Measurements from ENCODE around the gene PCK1. TPM values are rescaled to one million over a fixed set of nuclear protein-coding genes. Genes with fewer than 3 reads are reported as not detected.

Gene PCK1
- total RNA-seq, 1 donor from 2014 or later = 8.4 TPM

DNA sequence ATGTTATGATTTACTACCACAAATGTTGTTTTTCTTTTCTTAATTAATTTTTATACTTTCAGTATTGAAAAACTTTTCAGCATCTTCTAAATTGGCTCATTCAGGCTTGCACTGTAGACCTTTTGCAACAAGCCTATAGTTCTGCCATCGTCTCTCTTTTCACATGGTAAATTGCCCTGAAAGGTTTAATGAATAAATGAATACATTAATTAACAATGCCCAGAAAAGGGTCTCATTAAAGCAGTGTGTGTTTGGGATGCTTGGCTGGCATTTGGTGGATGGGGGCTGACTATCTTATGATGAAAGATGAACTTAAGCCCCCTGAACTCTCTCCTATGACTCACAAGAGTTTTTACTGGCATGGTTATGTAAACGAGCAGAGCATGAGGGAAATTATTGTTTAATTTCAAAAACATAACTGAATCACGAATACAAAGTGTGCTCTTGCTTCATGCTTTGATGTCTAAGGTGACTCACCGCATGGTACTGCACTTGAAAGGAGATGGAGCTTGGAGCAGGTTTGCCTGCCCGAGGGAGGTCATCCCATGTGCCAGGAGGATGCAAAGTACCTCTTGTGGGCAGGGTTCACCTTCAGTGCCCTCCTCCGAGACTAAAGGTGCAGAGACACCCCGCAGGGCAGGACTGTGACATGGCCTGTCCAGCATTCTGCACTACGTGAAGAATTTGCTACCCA is 13.8 kb upstream of the PCK1 start:
- no peaks in the 10 kb centered on the region for H3K36me3 ChIP-seq (ENCODE audit: control insufficient read depth in 3 of 3, insufficient read depth in 3 of 3, low read length in 3 of 3)
- no peaks in the 10 kb centered on the region for H3K4me1 ChIP-seq (ENCODE audit: control insufficient read depth in 3 of 3, insufficient read depth in 3 of 3, low read length in 3 of 3)
- no peak overlapping the region for H3K9ac ChIP-seq (ENCODE audit: low read depth in 1 of 3, low read length in 3 of 3)
- H3K9me3 ChIP-seq (ENCODE audit: control insufficient read depth in 3 of 3, low read length in 3 of 3) = no peaks in the 10 kb centered on the region
- H3K27ac ChIP-seq (ENCODE audit: low read depth, low read length) = no peak overlapping the region
- no peak overlapping the region for H3K4me3 ChIP-seq (ENCODE audit: low read length in 3 of 3)
- H3K27me3 ChIP-seq (ENCODE audit: control insufficient read depth in 3 of 3, insufficient read depth in 3 of 3, low read length in 3 of 3) = peaks cover 4 to 19% (median 8%) of the 10 kb centered on the region in 3 donors

DNA sequence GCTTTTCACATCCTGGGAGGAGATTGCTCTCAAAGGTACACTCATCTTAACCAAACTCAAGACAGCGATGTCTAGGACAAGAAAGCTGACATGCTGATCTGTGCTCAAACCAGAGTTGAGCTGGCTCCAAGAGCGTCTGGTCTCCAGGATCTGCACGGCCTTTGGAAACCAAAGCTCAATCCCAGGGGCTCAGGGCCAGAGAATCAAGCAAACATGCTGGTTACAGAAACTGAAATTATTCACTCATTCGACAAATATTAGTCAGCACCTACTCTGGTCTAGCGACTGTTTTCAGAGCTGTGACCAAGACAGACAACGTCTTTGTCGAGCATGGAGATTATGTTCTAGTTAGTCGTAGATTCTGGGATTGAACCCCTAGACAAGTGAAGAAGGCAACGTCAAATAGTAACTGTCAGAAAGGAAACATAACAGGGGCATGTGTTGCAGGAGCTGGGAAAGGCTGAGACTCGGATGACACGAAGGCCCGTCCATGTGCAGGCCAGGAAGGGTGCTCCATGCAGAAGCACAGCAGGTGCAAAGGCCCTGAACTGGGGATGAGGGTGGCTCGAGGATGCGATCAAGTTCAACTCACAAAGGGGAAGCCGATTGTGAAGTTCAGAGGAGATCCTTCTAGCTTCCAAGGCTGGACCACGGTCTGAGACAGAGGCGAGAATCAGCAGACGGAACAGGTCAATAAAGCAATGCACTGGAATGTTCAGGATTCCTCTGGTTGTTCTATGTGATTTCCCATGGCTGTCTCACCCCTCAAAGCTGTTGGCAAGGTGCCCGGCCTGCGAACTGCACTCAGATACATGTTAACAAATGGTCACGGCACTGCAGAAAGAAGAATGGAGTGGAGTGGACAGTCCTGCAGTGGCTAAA is 12.5 kb upstream of the PCK1 start:
- H3K36me3 ChIP-seq (ENCODE audit: control insufficient read depth in 3 of 3, insufficient read depth in 3 of 3, low read length in 3 of 3) = no peaks in the 10 kb centered on the region
- H3K27ac ChIP-seq (ENCODE audit: low read depth, low read length) = no peak overlapping the region
- no peak overlapping the region for H3K4me3 ChIP-seq (ENCODE audit: low read length in 3 of 3)
- H3K4me1 ChIP-seq (ENCODE audit: control insufficient read depth in 3 of 3, insufficient read depth in 3 of 3, low read length in 3 of 3) = no peaks in the 10 kb centered on the region
- peaks cover 4 to 19% (median 9%) of the 10 kb centered on the region in 3 donors for H3K27me3 ChIP-seq (ENCODE audit: control insufficient read depth in 3 of 3, insufficient read depth in 3 of 3, low read length in 3 of 3)
- no peaks in the 10 kb centered on the region for H3K9me3 ChIP-seq (ENCODE audit: control insufficient read depth in 3 of 3, low read length in 3 of 3)
- no peak overlapping the region for H3K9ac ChIP-seq (ENCODE audit: low read depth in 1 of 3, low read length in 3 of 3)

DNA sequence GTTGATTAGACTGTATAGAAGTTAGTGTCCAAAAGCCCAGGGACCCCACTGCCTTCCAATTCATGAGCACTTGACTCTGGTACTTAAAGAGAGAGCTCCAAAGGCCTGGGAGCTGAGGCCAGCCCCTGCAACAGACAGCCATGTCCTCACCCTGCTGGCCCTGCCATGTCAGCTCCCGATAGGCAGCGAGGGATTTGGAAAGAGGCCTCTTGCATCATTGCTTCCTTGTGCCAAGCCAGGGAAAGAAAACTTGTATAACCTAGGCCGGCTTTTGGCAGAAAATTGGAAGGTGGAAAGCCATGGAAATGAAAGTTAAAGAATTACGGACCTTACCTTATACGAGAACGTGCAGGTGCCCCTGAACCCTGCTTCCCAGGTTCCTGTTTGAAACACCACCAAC is 8.4 kb upstream of the PCK1 start:
- Histone ChIP-seq H3K27ac (ENCODE audit: low read depth, low read length) (no peak overlapping the region), H3K9me3 (ENCODE audit: control insufficient read depth in 3 of 3, low read length in 3 of 3) (no peaks in the 10 kb centered on the region), H3K4me3 (ENCODE audit: low read length in 3 of 3) (no peak overlapping the region), H3K9ac (ENCODE audit: low read depth in 1 of 3, low read length in 3 of 3) (no peak overlapping the region), H3K36me3 (ENCODE audit: control insufficient read depth in 3 of 3, insufficient read depth in 3 of 3, low read length in 3 of 3) (no peaks in the 10 kb centered on the region), H3K4me1 (ENCODE audit: control insufficient read depth in 3 of 3, insufficient read depth in 3 of 3, low read length in 3 of 3) (no peaks in the 10 kb centered on the region), H3K27me3 (ENCODE audit: control insufficient read depth in 3 of 3, insufficient read depth in 3 of 3, low read length in 3 of 3) (peaks cover 20 to 26% (median 22%) of the 10 kb centered on the region in 3 donors)

DNA sequence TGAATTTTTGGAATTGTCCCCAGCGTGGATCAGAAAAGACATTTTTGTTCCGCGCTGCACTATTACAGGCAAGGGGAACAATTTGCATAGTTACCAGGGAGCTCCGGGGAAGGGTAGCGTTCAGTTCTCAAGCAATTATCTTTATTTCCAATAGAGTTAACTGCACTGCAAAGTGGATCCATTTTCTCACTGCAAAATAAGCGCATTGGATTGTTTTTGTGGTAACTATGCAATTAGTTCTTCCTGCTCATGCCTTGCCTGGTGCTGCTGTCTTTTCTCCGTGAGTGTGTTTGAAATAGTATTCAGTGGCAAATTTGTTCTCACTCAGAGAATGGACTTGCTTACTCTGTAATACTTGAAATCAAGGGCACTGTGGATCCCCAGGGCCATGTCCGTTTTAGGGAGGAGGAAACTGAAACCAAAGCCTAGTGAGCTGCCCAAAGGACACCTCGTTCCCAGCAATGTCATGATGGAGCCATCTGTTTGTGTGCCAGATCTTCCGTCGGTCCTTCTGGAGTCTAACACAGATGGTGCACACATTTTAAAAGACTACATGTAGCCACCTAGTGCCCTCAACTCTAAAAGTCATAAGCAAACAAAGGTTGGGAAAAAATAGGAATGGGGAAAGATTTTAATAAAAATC is 7.4 kb upstream of the PCK1 start:
- Histone ChIP-seq H3K9me3 (ENCODE audit: control insufficient read depth in 3 of 3, low read length in 3 of 3) (no peaks in the 10 kb centered on the region), H3K4me3 (ENCODE audit: low read length in 3 of 3) (no peak overlapping the region), H3K36me3 (ENCODE audit: control insufficient read depth in 3 of 3, insufficient read depth in 3 of 3, low read length in 3 of 3) (no peaks in the 10 kb centered on the region), H3K9ac (ENCODE audit: low read depth in 1 of 3, low read length in 3 of 3) (no peak overlapping the region), H3K27ac (ENCODE audit: low read depth, low read length) (no peak overlapping the region), H3K27me3 (ENCODE audit: control insufficient read depth in 3 of 3, insufficient read depth in 3 of 3, low read length in 3 of 3) (peaks cover 20 to 31% (median 26%) of the 10 kb centered on the region in 3 donors), H3K4me1 (ENCODE audit: control insufficient read depth in 3 of 3, insufficient read depth in 3 of 3, low read length in 3 of 3) (no peaks in the 10 kb centered on the region)

DNA sequence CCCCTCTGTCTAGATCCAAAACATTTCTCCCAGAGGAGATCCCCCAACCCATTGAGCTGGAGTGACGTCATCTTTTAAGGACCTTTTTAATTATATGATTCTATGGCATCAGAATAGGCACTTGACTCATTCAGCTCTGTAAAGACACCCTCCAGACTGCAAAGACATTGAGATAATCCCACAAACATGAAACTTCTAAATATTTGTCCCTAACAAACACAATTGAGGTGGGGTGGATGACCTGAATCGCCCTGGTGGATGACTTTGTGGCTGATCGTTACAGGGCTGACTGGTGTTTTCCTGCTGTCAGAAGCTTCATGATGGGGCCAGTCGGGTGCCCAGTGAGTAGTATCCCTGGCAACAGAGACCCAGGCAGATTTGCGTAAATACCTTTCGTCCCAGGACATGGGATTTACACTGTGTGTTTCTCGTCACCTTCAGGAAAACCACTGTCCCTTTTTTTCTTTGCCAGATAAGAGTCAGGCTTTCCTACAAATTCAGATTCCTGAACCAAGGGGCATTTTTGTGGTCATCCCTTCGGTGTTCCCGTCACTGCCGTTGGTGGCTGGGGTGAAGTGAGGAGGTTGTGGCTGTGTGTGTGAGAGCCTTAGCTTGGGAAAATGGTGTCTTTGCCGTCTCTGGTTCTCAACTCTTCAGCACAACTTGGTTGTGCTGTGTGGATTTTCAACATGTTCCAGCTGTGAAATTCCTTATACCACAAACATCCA is 5.3 kb upstream of the PCK1 start:
- H3K27me3 ChIP-seq (ENCODE audit: control insufficient read depth in 3 of 3, insufficient read depth in 3 of 3, low read length in 3 of 3) = peaks cover 29 to 44% (median 31%) of the 10 kb centered on the region in 3 donors

DNA sequence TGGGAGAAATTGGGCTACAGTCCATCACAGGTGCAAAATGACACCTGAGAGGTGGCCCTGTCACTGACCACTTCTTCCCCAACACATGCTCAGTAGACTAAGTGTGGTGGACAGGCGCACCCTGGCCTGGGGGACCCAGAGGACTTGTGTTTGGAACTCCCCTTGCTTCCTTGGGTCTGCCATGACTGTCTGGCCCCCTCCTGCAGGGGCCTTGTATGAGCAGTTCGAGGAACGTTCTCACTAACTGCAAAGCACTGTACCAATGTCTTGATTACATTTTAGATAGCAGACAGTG is 4.0 kb upstream of the PCK1 start:
- Histone ChIP-seq H3K4me1 (ENCODE audit: control insufficient read depth in 3 of 3, insufficient read depth in 3 of 3, low read length in 3 of 3) (no peaks in the 10 kb centered on the region), H3K4me3 (ENCODE audit: low read length in 3 of 3) (no peak overlapping the region), H3K9me3 (ENCODE audit: control insufficient read depth in 3 of 3, low read length in 3 of 3) (no peaks in the 10 kb centered on the region), H3K9ac (ENCODE audit: low read depth in 1 of 3, low read length in 3 of 3) (no peak overlapping the region), H3K36me3 (ENCODE audit: control insufficient read depth in 3 of 3, insufficient read depth in 3 of 3, low read length in 3 of 3) (no peaks in the 10 kb centered on the region), H3K27me3 (ENCODE audit: control insufficient read depth in 3 of 3, insufficient read depth in 3 of 3, low read length in 3 of 3) (peaks cover 25 to 44% (median 32%) of the 10 kb centered on the region in 3 donors), H3K27ac (ENCODE audit: low read depth, low read length) (no peak overlapping the region)

More for the DNA sequence above, 5.3 kb upstream of the PCK1 start:
- Histone ChIP-seq H3K9ac (ENCODE audit: low read depth in 1 of 3, low read length in 3 of 3) (no peak overlapping the region), H3K4me3 (ENCODE audit: low read length in 3 of 3) (no peak overlapping the region), H3K4me1 (ENCODE audit: control insufficient read depth in 3 of 3, insufficient read depth in 3 of 3, low read length in 3 of 3) (no peaks in the 10 kb centered on the region), H3K27ac (ENCODE audit: low read depth, low read length) (no peak overlapping the region), H3K9me3 (ENCODE audit: control insufficient read depth in 3 of 3, low read length in 3 of 3) (no peaks in the 10 kb centered on the region), H3K36me3 (ENCODE audit: control insufficient read depth in 3 of 3, insufficient read depth in 3 of 3, low read length in 3 of 3) (no peaks in the 10 kb centered on the region)

DNA sequence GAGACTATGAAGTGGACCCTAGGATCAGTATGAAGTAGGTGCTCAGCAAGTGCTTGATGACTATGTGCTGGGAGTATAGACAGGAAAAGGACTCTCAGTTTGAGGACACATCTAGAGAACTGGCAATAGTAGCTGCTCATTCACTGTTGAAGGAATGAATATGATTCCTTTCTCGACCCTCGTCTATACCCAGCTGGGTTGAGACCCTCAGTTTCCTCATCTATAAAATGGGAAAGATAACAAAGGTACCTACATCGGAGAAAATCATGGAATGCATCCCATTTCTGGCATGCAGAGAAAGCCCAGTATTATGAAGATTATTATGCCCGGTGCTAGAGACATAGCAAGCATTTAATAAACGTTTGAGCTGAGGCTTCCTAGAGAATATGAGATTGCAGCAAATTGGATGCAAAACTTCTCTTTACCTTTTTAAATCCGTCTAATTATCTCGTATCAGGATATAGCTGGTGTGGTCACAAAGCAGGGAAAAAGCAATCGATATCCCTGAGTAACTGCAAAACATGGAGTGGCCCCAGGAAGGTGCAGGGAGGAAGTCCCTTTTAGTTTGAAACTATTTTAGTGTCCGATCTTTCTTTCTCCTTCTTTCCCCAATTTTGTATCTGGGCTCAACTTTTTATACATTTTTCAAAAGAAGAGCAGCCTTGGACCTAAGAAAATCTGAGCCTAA is 2.8 kb upstream of the PCK1 start:
- Histone ChIP-seq H3K27me3 (ENCODE audit: control insufficient read depth in 3 of 3, insufficient read depth in 3 of 3, low read length in 3 of 3) (peaks cover 25 to 45% (median 32%) of the 10 kb centered on the region in 3 donors), H3K9me3 (ENCODE audit: control insufficient read depth in 3 of 3, low read length in 3 of 3) (no peaks in the 10 kb centered on the region)

DNA sequence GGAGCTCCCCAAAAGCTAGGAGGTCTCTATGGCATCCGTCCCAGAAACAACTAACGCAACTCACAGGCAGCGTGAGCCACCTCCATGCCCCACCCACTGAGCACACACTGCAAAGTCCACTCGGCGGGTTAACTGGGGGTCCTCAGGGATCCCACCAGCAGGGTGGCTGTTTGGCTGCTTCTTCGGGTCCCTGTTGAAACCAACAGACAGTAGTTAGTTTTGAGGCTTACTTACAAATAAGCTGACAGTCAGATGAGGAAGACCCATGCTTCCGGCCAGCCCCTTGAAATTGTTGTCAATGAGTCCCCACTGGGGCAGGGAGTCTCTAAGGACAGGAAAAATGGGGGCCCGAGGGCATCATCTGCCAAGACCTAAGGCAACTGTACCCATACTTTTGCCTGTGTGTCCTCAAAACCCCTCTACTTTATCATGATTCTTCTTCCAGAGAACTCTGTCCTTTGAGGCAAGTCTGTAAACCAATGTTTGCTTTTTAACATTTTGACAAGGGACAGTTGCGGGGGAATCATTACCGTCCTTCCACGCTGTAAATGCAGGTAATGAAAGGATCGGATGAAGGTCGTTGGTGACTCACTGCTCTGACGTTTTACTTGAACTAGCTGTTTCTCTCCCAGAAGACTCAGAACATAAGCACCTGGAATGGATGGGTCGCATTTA is 2.2 kb upstream of the PCK1 start:
- Histone ChIP-seq H3K9ac (ENCODE audit: low read depth in 1 of 3, low read length in 3 of 3) (no peak overlapping the region), H3K4me3 (ENCODE audit: low read length in 3 of 3) (no peak overlapping the region), H3K36me3 (ENCODE audit: control insufficient read depth in 3 of 3, insufficient read depth in 3 of 3, low read length in 3 of 3) (no peaks in the 10 kb centered on the region), H3K4me1 (ENCODE audit: control insufficient read depth in 3 of 3, insufficient read depth in 3 of 3, low read length in 3 of 3) (no peaks in the 10 kb centered on the region), H3K9me3 (ENCODE audit: control insufficient read depth in 3 of 3, low read length in 3 of 3) (no peaks in the 10 kb centered on the region), H3K27ac (ENCODE audit: low read depth, low read length) (no peak overlapping the region), H3K27me3 (ENCODE audit: control insufficient read depth in 3 of 3, insufficient read depth in 3 of 3, low read length in 3 of 3) (peaks cover 25 to 45% (median 32%) of the 10 kb centered on the region in 3 donors)

More for the DNA sequence above, 2.8 kb upstream of the PCK1 start:
- Histone ChIP-seq H3K36me3 (ENCODE audit: control insufficient read depth in 3 of 3, insufficient read depth in 3 of 3, low read length in 3 of 3) (no peaks in the 10 kb centered on the region), H3K4me1 (ENCODE audit: control insufficient read depth in 3 of 3, insufficient read depth in 3 of 3, low read length in 3 of 3) (no peaks in the 10 kb centered on the region), H3K9ac (ENCODE audit: low read depth in 1 of 3, low read length in 3 of 3) (no peak overlapping the region), H3K4me3 (ENCODE audit: low read length in 3 of 3) (no peak overlapping the region), H3K27ac (ENCODE audit: low read depth, low read length) (no peak overlapping the region)

DNA sequence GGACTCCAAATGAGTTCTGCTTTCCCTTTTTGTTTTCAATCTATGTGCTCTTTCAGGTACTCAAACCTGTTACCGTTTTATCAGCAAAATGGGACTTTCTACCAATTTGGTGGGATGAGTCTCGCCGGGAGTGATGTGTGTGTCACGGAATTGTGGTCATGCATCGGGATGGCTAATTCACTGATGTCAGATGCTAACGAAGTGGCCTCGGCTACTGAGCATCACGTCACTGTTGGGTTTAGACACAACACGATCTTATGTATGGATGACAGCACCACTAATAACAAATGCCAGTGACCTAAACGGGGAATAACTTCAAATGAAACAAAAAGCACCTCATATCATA is 1.6 kb upstream of the PCK1 start:
- Histone ChIP-seq H3K4me1 (ENCODE audit: control insufficient read depth in 3 of 3, insufficient read depth in 3 of 3, low read length in 3 of 3) (no peaks in the 10 kb centered on the region), H3K27me3 (ENCODE audit: control insufficient read depth in 3 of 3, insufficient read depth in 3 of 3, low read length in 3 of 3) (peaks cover 25 to 48% (median 32%) of the 10 kb centered on the region in 3 donors), H3K27ac (ENCODE audit: low read depth, low read length) (no peak overlapping the region), H3K9me3 (ENCODE audit: control insufficient read depth in 3 of 3, low read length in 3 of 3) (no peaks in the 10 kb centered on the region), H3K36me3 (ENCODE audit: control insufficient read depth in 3 of 3, insufficient read depth in 3 of 3, low read length in 3 of 3) (no peaks in the 10 kb centered on the region), H3K4me3 (ENCODE audit: low read length in 3 of 3) (no peak overlapping the region), H3K9ac (ENCODE audit: low read depth in 1 of 3, low read length in 3 of 3) (no peak overlapping the region)

Data from skeletal muscle tissue (tissue), 4 donors.